Upper lobe of left lung (tissue), 6 donors: ENCODE measurements around the gene ANXA10. TPM values are rescaled to one million over a fixed set of nuclear protein-coding genes. Genes with fewer than 3 reads are reported as not detected.

Experiments
- ATAC-seq, 2 donors: fragments of 200-7000 bp; cut with Tn5 transposase; one replicate each; pipeline ENCODE4 v1.9.1; 2022; ENCODE audit warnings: mild to moderate bottlenecking in 2 of 2, moderate library complexity in 2 of 2; ENCODE audit not compliant: low FRiP score in 2 of 2
- DNase-seq, 2 donors: peaks; one replicate each; pipeline ENCODE4 v3.0.0-alpha.2; 2019 to 2020
- H3K27ac ChIP-seq, 4 donors: fragments of 200-600 bp; sonication (generic); one replicate each; pipeline ENCODE4 v1.5.1; 2016 to 2019
- H3K27me3 ChIP-seq, 4 donors: fragments of 200-600 bp; sonication (generic); one replicate each; pipeline ENCODE4 v1.5.1; 2017 to 2019
- H3K36me3 ChIP-seq, 4 donors: fragments of 200-600 bp; sonication (generic); one replicate each; pipeline ENCODE4 v1.5.1; 2016 to 2019
- H3K4me1 ChIP-seq, 4 donors: fragments of 200-600 bp; sonication (generic); one replicate each; pipeline ENCODE4 v1.5.1; 2018 to 2019
- H3K4me3 ChIP-seq, 4 donors: fragments of 200-600 bp; sonication (generic); one replicate each; pipeline ENCODE4 v1.5.1; 2017 to 2019; ENCODE audit warnings: mild to moderate bottlenecking in 2 of 4, moderate library complexity in 1 of 4
- H3K9me3 ChIP-seq, 4 donors: fragments of 200-600 bp; sonication (generic); one replicate each; pipeline ENCODE4 v1.5.1; 2018 to 2019
- CTCF ChIP-seq, 6 experiments: fragments of 450-650 bp in 4 of 6; fragments of 200-600 bp in 2 of 6; sonication (generic) in 2 of 6; IDR thresholded peaks; one replicate each; pipeline ENCODE4 v1.5.1; 2016 to 2019; ENCODE audit warnings: antibody characterized with exemption in 6 of 6
- EP300 ChIP-seq, 4 donors: sonication (generic); formaldehyde crosslinking; IDR thresholded peaks; one replicate each; pipeline ENCODE4 v1.5.1; 2017; ENCODE audit warnings: antibody characterized with exemption in 4 of 4, control low read depth in 2 of 4
- POLR2A ChIP-seq, 4 donors: fragments of 450-650 bp; IDR thresholded peaks; one replicate each; pipeline ENCODE4 v1.5.1; 2016 to 2017; ENCODE audit warnings: antibody characterized with exemption in 4 of 4, mild to moderate bottlenecking in 2 of 4
- POLR2AphosphoS5 ChIP-seq, 2 donors: sonication (generic); formaldehyde crosslinking; IDR thresholded peaks; one replicate each; pipeline ENCODE4 v1.5.1; 2017; ENCODE audit warnings: antibody characterized with exemption in 2 of 2
- WGBS, 2 donors: methylation state at CpG; one replicate each; pipeline ENCODE4 v1.1.5; 2017 to 2018; 5-methylcytosine and 5-hydroxymethylcytosine counted together
- total RNA-seq, 6 donors: library from RNA; depleted of rRNA in 4 of 6; stranded (reverse); fragments of >200 nt in 4 of 6; gene quantifications; one replicate each; pipeline versions ENCODE4 v1.1.0 to v1.2.1, GENCODE V29; 2016 to 2021
- donor health status: DM: no; HTN: no; CAD: no; lungs with moderate emphysema.
- donor health status: DM: no; HTN: yes; CAD: no; lungs with severe emphysema.

The ANXA10 gene
- total RNA-seq, 6 donors from 2014 or later: not detected

- DNase-seq: no peak
- WGBS, 2 donors: 84 to 90% methylated on average over 1 of the region's 1 CpG
- TF ChIP-seq CTCF (IDR thresholded peaks at IDR 0.05): no peak
- TF ChIP-seq EP300 (IDR thresholded peaks at IDR 0.05): no peak
- no peak for TF ChIP-seq POLR2AphosphoS5 (IDR thresholded peaks at IDR 0.05)
- no peak for TF ChIP-seq POLR2A (IDR thresholded peaks at IDR 0.05)
- no peak overlapping the region for H3K27ac ChIP-seq
- no peak overlapping the region for H3K4me3 ChIP-seq
- H3K4me1 ChIP-seq: no peaks in the 10 kb centered on the region
- ATAC-seq: no peak
- H3K27me3 ChIP-seq: no peaks in the 10 kb centered on the region
- H3K9me3 ChIP-seq: no peaks in the 10 kb centered on the region
- no peaks in the 10 kb centered on the region for H3K36me3 ChIP-seq
Measured at GRCh38 chr4:168096407-168096784, 4.1 kb downstream of the ANXA10 start.

- Histone ChIP-seq H3K27ac (no peak overlapping the region), H3K4me1 (no peaks in the 10 kb centered on the region), H3K36me3 (no peaks in the 10 kb centered on the region), H3K27me3 (no peaks in the 10 kb centered on the region), H3K4me3 (no peak overlapping the region), H3K9me3 (no peaks in the 10 kb centered on the region)
- TF ChIP-seq POLR2AphosphoS5 (IDR thresholded peaks at IDR 0.05) (no peak), CTCF (IDR thresholded peaks at IDR 0.05) (no peak), EP300 (IDR thresholded peaks at IDR 0.05) (no peak), POLR2A (IDR thresholded peaks at IDR 0.05) (no peak)
- WGBS, 2 donors: 82 to 86% methylated on average over 2 of the region's 2 CpGs
- ATAC-seq (no peak), DNase-seq (no peak)
Measured at GRCh38 chr4:168097161-168097560, 4.8 kb downstream of the ANXA10 start.

- Histone ChIP-seq H3K4me3 (no peak overlapping the region), H3K9me3 (no peaks in the 10 kb centered on the region), H3K27me3 (no peaks in the 10 kb centered on the region), H3K27ac (no peak overlapping the region), H3K36me3 (no peaks in the 10 kb centered on the region), H3K4me1 (no peaks in the 10 kb centered on the region)
- ATAC-seq: no peak
- TF ChIP-seq POLR2A (IDR thresholded peaks at IDR 0.05) (no peak), EP300 (IDR thresholded peaks at IDR 0.05) (no peak), CTCF (IDR thresholded peaks at IDR 0.05) (no peak), POLR2AphosphoS5 (IDR thresholded peaks at IDR 0.05) (no peak)
- DNase-seq: no peak
- WGBS, 2 donors: 32 to 51% methylated on average over 1 of the region's 1 CpG
Measured at GRCh38 chr4:168098248-168098717, 5.9 kb downstream of the ANXA10 start.

- Histone ChIP-seq H3K4me1 (no peaks in the 10 kb centered on the region), H3K27ac (no peak overlapping the region), H3K9me3 (no peaks in the 10 kb centered on the region), H3K4me3 (no peak overlapping the region), H3K27me3 (no peaks in the 10 kb centered on the region), H3K36me3 (no peaks in the 10 kb centered on the region)
- DNase-seq (no peak), ATAC-seq (no peak)
- 76 to 77% methylated on average over 3 of the region's 3 CpGs for WGBS, 2 donors
- TF ChIP-seq POLR2AphosphoS5 (IDR thresholded peaks at IDR 0.05) (no peak), EP300 (IDR thresholded peaks at IDR 0.05) (no peak), CTCF (IDR thresholded peaks at IDR 0.05) (no peak), POLR2A (IDR thresholded peaks at IDR 0.05) (no peak)
Measured at GRCh38 chr4:168099195-168099594, 6.9 kb downstream of the ANXA10 start.

- Histone ChIP-seq H3K4me3 (no peak overlapping the region), H3K9me3 (no peaks in the 10 kb centered on the region), H3K27ac (no peak overlapping the region), H3K36me3 (no peaks in the 10 kb centered on the region), H3K4me1 (no peaks in the 10 kb centered on the region), H3K27me3 (no peaks in the 10 kb centered on the region)
- DNase-seq (no peak), ATAC-seq (no peak)
- WGBS, 2 donors: 89 to 100% methylated on average over 1 of the region's 1 CpG
- no peak for TF ChIP-seq EP300 (IDR thresholded peaks at IDR 0.05)
- TF ChIP-seq POLR2AphosphoS5 (IDR thresholded peaks at IDR 0.05): no peak
- no peak for TF ChIP-seq POLR2A (IDR thresholded peaks at IDR 0.05)
- TF ChIP-seq CTCF (IDR thresholded peaks at IDR 0.05): no peak
Measured at GRCh38 chr4:168101026-168101425, 8.7 kb downstream of the ANXA10 start.
